Chondrocyte (in vitro differentiated cells): ENCODE measurements around the gene TPST2. TPM values are rescaled to one million over a fixed set of nuclear protein-coding genes. Genes with fewer than 3 reads are reported as not detected.
A peak's percentile ranks its signal among the peaks of the same experiment; 100 is the strongest.

ENCODE experiments used
- DNase-seq: peaks from one replicate; pipeline ENCODE4 v3.0.0; 2021; ENCODE audit warnings: mixed read lengths, low spot score
- H3K27ac Mint-ChIP-seq: one replicate; pipeline ENCODE4 v1.8.0; 2021; ENCODE audit warnings: mild to moderate bottlenecking, moderate library complexity, mixed read lengths; ENCODE audit not compliant: unreplicated experiment
- H3K27me3 Mint-ChIP-seq: 2 replicates; pipeline ENCODE4 v1.8.0; 2021; ENCODE audit warnings: low read depth, mixed read lengths
- H3K36me3 Mint-ChIP-seq: 2 replicates; pipeline ENCODE4 v1.8.0; 2021; ENCODE audit warnings: low read depth, mixed read lengths
- H3K4me1 Mint-ChIP-seq: 2 replicates; pipeline ENCODE4 v1.8.0; 2021; ENCODE audit warnings: low read depth, mild to moderate bottlenecking, mixed read lengths
- H3K4me3 Mint-ChIP-seq: one replicate; pipeline ENCODE4 v1.8.0; 2021; ENCODE audit warnings: mild to moderate bottlenecking, moderate library complexity, mixed read lengths; ENCODE audit not compliant: unreplicated experiment
- H3K9me3 Mint-ChIP-seq: 2 replicates; pipeline ENCODE4 v1.8.0; 2021; ENCODE audit warnings: low read depth, mixed read lengths
- total RNA-seq: library from RNA; stranded (reverse); gene quantifications from 3 replicates; pipeline ENCODE4 v1.2.1, GENCODE V29; 2021
- TF ChIP-seq, protein P1 (sequence below): fragments of 200-600 bp; sonication (generic); IDR thresholded peaks from 2 replicates; pipeline ENCODE4 v1.5.0; 2021; ENCODE audit warnings: antibody characterized with exemption, mild to moderate bottlenecking, moderate library complexity

Gene TPST2
- total RNA-seq, 1 donor from 2014 or later, result 75.8 TPM

DNA sequence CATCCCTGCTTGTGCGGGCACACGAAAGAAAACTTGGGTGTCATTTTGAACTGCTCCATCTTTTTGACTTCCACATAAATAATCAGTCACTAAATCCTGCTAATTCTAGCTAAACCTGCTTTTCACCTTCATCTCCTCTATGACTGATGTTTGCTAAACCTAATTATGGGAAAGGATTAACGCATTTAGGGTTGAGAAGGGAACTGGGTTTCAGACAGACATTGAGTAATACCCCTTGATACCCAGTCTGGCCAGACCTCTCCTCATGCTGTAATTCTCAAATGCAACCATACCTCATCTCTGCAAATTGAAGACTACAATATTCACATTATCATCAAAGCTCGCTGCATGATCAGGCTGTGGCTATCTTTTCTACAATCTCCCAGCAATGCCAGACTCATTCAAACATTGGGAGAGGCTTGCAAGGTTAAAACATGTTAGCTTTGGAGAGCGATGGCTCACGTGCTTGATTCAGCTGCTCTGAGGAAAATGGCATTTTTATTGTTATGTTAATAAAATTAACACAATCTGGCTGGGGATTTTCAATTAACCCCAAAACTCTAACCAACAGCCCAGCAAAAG, 108.7 kb downstream of the TPST2 start:
- H3K4me3 Mint-ChIP-seq, result no peak overlapping the region
- TF ChIP-seq, protein P1, sequence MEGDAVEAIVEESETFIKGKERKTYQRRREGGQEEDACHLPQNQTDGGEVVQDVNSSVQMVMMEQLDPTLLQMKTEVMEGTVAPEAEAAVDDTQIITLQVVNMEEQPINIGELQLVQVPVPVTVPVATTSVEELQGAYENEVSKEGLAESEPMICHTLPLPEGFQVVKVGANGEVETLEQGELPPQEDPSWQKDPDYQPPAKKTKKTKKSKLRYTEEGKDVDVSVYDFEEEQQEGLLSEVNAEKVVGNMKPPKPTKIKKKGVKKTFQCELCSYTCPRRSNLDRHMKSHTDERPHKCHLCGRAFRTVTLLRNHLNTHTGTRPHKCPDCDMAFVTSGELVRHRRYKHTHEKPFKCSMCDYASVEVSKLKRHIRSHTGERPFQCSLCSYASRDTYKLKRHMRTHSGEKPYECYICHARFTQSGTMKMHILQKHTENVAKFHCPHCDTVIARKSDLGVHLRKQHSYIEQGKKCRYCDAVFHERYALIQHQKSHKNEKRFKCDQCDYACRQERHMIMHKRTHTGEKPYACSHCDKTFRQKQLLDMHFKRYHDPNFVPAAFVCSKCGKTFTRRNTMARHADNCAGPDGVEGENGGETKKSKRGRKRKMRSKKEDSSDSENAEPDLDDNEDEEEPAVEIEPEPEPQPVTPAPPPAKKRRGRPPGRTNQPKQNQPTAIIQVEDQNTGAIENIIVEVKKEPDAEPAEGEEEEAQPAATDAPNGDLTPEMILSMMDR, result no peak
- no peaks in the 10 kb centered on the region for H3K27me3 Mint-ChIP-seq
- DNase-seq, result no peak
- H3K36me3 Mint-ChIP-seq, result peaks cover 9% of the 10 kb centered on the region
- H3K4me1 Mint-ChIP-seq, result peaks cover 79% of the 10 kb centered on the region
- H3K9me3 Mint-ChIP-seq, result no peaks in the 10 kb centered on the region
- no peak overlapping the region for H3K27ac Mint-ChIP-seq

DNA sequence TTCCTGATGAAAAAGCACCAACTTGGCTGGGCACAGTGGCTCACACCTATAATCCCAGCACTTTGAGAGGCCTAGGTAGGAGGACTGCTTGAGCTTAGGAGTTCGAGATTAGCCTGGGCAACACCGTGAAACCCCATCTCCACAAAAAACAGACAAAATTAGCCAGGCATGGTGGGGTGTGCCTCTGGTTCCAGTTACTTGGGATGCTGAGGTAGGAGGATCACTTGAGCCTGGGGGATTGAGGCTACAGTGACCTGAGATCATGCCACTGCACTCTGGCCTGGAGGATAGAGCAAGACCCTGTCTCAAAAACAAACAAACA, 109.4 kb downstream of the TPST2 start:
- H3K36me3 Mint-ChIP-seq, result peaks cover 9% of the 10 kb centered on the region
- no peaks in the 10 kb centered on the region for H3K27me3 Mint-ChIP-seq
- TF ChIP-seq, protein P1, result no peak
- no peak overlapping the region for H3K4me3 Mint-ChIP-seq
- H3K27ac Mint-ChIP-seq, result no peak overlapping the region
- H3K9me3 Mint-ChIP-seq, result no peaks in the 10 kb centered on the region
- peaks cover 75% of the 10 kb centered on the region for H3K4me1 Mint-ChIP-seq
- no peak for DNase-seq

DNA sequence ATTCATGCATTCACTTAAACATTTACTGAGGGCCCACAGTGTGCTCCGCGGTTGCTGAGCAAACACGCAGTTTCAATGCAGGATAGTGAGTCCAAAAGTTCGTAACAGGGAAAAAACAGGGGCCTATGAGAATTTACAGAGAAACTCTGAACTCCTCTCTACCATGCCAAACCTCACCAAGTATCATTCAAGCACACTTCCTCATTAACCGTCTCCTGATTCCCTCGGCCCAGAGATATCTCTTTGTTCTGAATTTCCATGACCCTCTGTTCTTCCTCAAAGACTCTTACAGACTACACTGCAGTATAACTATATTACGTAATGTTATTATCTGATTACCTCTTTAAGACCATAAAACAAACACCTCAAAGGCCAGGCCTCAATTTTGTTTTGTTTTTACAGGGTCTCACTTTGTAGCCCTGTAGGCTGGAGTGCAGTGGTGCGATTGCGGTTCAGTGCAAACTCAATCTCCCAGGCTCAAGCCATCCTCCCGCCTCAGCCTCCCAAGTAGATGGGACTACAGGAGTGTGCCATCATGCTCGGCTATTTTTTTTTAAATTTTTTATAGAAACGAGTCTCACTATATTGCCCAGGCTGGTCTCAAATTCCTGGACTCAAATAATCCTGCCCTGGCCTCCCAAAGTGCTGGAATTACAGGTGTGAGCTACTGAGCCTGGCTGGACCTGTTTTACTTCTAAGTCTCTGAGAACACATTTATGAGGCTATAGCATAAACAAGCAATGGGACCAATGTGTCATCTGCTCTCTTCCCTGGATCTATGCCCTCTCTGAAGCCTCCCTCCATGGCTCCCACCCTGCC, 109.9 kb downstream of the TPST2 start:
- peak overlapping the region; percentile 50 for H3K27ac Mint-ChIP-seq
- DNase-seq, result no peak
- peaks cover 71% of the 10 kb centered on the region for H3K4me1 Mint-ChIP-seq
- H3K9me3 Mint-ChIP-seq, result no peaks in the 10 kb centered on the region
- H3K27me3 Mint-ChIP-seq, result no peaks in the 10 kb centered on the region
- TF ChIP-seq, protein P1, result no peak
- no peak overlapping the region for H3K4me3 Mint-ChIP-seq
- peaks cover 9% of the 10 kb centered on the region for H3K36me3 Mint-ChIP-seq

DNA sequence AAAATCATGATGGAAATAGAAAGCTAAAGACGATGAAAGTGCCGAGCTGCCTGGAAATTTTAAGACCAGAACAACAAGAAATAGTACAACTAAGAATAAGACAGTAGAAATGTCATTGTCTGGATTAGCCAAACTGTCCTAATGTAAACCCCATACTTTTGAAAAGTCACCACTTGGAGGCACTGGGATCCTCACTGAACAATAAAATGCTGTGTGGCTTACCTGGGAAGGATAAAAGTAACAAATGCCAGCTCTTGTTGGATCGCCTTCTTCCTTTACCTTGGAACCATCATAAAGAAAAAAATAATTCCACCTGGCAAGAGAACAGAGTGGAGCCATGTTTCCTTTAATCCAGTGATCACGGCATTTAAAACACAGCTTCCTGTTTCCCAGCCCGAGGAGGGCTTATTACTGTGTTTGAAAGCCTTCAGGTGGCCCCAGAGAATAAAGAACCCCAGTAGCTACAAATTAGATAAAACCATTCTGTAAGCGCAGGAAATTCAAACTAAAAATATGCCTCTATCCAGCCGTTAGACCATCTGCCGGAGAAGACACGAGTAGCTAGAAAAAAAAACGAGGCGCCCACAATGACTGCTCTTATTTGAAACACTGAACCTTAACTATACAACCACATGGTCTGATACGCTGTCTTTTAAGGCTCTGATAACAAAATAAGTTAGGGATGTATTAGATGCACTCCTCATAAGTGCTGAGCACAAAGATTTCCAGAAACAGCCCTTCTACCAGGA, 110.7 kb downstream of the TPST2 start:
- TF ChIP-seq, protein P1, result no peak
- peaks cover 11% of the 10 kb centered on the region for H3K36me3 Mint-ChIP-seq
- H3K4me3 Mint-ChIP-seq, result no peak overlapping the region
- no peaks in the 10 kb centered on the region for H3K9me3 Mint-ChIP-seq
- H3K27ac Mint-ChIP-seq, result peak overlapping the region; percentile 29
- H3K27me3 Mint-ChIP-seq, result no peaks in the 10 kb centered on the region
- no peak for DNase-seq
- peaks cover 71% of the 10 kb centered on the region for H3K4me1 Mint-ChIP-seq

DNA sequence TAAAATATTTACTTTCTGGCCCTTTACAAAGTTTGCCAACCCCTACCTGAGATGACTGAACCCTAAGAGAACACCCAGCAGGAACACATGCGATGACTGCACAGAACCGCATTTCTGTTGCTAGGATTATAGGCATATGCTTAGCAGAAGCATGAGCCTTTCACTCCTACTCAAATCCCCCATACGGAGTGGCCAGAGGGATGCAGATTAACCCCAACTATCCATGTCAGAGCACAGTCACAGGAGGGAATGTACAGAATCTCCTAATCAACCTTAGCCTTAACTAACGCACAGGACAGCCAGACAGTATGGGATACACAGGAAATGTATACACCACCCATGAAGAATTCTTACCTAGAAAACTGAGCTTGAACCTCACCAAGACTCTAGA, 112.6 kb downstream of the TPST2 start:
- DNase-seq, result no peak
- no peaks in the 10 kb centered on the region for H3K27me3 Mint-ChIP-seq
- peaks cover 16% of the 10 kb centered on the region for H3K36me3 Mint-ChIP-seq
- no peak overlapping the region for H3K4me3 Mint-ChIP-seq
- peak overlapping the region; percentile 89 for H3K27ac Mint-ChIP-seq
- H3K9me3 Mint-ChIP-seq, result no peaks in the 10 kb centered on the region
- peaks cover 70% of the 10 kb centered on the region for H3K4me1 Mint-ChIP-seq
- TF ChIP-seq, protein P1, result no peak
